OCI-LY1 (cell line): ENCODE data around the gene CELA3B.

Experiments
- H2AFZ ChIP-seq: fragments of 200-600 bp; sonication (generic), shearing (Covaris generic); 2 replicates; pipeline ENCODE4 v1.6.0; 2014; ENCODE audit warnings: antibody characterized with exemption, mild to moderate bottlenecking, low read length
- H3F3A ChIP-seq: fragments of 200-600 bp; sonication (generic), shearing (Covaris generic); 2 replicates; pipeline ENCODE4 v1.6.0; 2014; ENCODE audit warnings: mild to moderate bottlenecking, antibody characterized with exemption, low read length, moderate library complexity; ENCODE audit not compliant: insufficient read depth
- H3K27ac ChIP-seq: fragments of 200-600 bp; sonication (generic); 2 replicates; pipeline ENCODE4 v1.5.1; 2014; ENCODE audit warnings: low read length, mixed run types, mild to moderate bottlenecking, low read depth; ENCODE audit not compliant: poor library complexity, severe bottlenecking
- H3K27me3 ChIP-seq: fragments of 200-600 bp; sonication (generic); 2 replicates; pipeline ENCODE4 v1.6.0; 2014; ENCODE audit warnings: antibody characterized with exemption, mild to moderate bottlenecking, low read length, moderate library complexity; ENCODE audit not compliant: insufficient read depth
- H3K36me3 ChIP-seq: fragments of 200-600 bp; sonication (generic); 2 replicates; pipeline ENCODE4 v1.6.1; 2014; ENCODE audit warnings: mild to moderate bottlenecking, antibody characterized with exemption, low read length, moderate library complexity, mixed read lengths; ENCODE audit not compliant: insufficient read depth
- H3K4me1 ChIP-seq: fragments of 200-600 bp; sonication (generic); 2 replicates; pipeline ENCODE4 v1.5.1; 2014; ENCODE audit warnings: mild to moderate bottlenecking, low read length, moderate library complexity; ENCODE audit not compliant: insufficient read depth, severe bottlenecking
- H3K4me2 ChIP-seq: fragments of 200-600 bp; sonication (generic), shearing (Covaris generic); 2 replicates; pipeline ENCODE4 v1.6.1; 2014; ENCODE audit warnings: low read length
- H3K4me3 ChIP-seq: fragments of 200-600 bp; sonication (generic); 2 replicates; pipeline ENCODE4 v1.5.1; 2014; ENCODE audit warnings: low read length, low read depth, mild to moderate bottlenecking, mixed read lengths; ENCODE audit not compliant: poor library complexity, severe bottlenecking
- H3K79me2 ChIP-seq: fragments of 200-600 bp; shearing (Covaris generic); 2 replicates; pipeline ENCODE4 v1.6.1; 2016; ENCODE audit warnings: mixed run types, low read length, mixed read lengths; ENCODE audit not compliant: insufficient read depth
- H3K9ac ChIP-seq: fragments of 200-600 bp; sonication (generic), shearing (Covaris generic); 2 replicates; pipeline ENCODE4 v1.6.1; 2014; ENCODE audit warnings: mild to moderate bottlenecking, low read length, mixed read lengths
- H3K9me2 ChIP-seq: fragments of 200-600 bp; sonication (generic), shearing (Covaris generic); 2 replicates; pipeline ENCODE4 v1.6.1; 2014; ENCODE audit warnings: low read depth, mild to moderate bottlenecking, low read length, mixed read lengths
- H3K9me3 ChIP-seq: fragments of 200-600 bp; shearing (Covaris generic); 2 replicates; pipeline ENCODE4 v1.6.1; 2014; ENCODE audit warnings: low read length, mixed read lengths
- H4K20me1 ChIP-seq: fragments of 200-600 bp; sonication (generic), shearing (Covaris generic); 2 replicates; pipeline ENCODE4 v1.6.0; 2016; ENCODE audit warnings: mild to moderate bottlenecking, low read length; ENCODE audit not compliant: insufficient read depth
- EZH2 ChIP-seq: fragments of 200-600 bp; sonication (generic), shearing (Covaris generic); IDR thresholded peaks from 2 replicates; pipeline ENCODE4 v1.8.0; 2017; ENCODE audit warnings: borderline replicate concordance, mixed run types, mild to moderate bottlenecking, antibody characterized with exemption, low read length, moderate library complexity, mixed read lengths
- TF ChIP-seq, protein P1 (sequence below): fragments of 200-600 bp; sonication (generic), shearing (Covaris generic); IDR thresholded peaks from 2 replicates; pipeline ENCODE4 v1.5.1; 2017; ENCODE audit warnings: mild to moderate bottlenecking, antibody characterized with exemption, low read length, moderate library complexity, mixed read lengths

CELA3B gene

DNA sequence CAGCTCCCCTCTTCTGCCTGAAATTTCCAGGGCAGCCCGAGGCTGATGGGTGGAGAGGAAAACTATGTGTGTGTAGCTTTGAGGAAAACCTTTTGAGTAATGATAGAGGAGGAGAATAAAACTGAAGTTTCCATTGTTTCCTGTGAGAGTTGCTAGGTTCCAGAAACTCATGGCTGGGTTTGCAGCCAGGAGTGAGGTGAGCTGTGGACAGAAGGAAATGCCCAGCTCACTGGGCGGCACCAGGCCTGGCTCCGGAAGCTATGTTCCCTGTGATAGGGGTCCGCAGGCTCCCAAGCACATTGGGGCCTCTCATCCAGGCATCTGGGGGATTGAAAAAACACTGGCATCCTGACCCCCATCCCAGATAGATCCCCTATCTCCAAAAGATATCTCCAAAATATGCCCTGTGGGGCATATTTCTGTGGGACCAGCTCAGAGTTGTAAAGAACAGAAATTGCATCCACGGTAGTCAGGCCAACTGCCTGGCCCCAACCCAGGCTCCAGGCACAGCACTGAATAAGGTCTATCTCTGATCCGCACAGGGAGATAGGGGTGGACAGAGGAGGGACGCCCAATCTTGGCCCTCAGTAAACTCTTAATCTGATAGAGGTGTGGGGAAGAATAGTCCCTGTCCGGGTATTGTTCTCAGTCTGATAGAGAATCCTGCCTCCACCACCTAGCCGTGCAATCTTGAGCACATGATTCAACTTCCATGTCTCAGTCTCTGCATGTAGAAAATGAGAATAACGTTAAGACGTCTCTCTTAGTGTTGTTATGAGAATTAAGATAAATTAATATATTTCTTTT lies 37.9 kb upstream of the CELA3B start:
- H3K4me2 ChIP-seq = no peak overlapping the region
- no peaks in the 10 kb centered on the region for H3F3A ChIP-seq

GRCh38 chr1:21939650-21940374 lies 37.0 kb upstream of the CELA3B start:
- no peak overlapping the region for H2AFZ ChIP-seq
- H3K4me3 ChIP-seq = no peak overlapping the region
- peaks cover 19% of the 10 kb centered on the region; the same call in 1 of the 2 replicates for H3K27me3 ChIP-seq
- no peak overlapping the region for H3K27ac ChIP-seq
- no peaks in the 10 kb centered on the region for H3K9me2 ChIP-seq
- H3K9ac ChIP-seq = no peak overlapping the region
- H4K20me1 ChIP-seq = no peaks in the 10 kb centered on the region
- H3F3A ChIP-seq = no peaks in the 10 kb centered on the region
- no peak overlapping the region for H3K4me2 ChIP-seq
- TF ChIP-seq, protein P1, sequence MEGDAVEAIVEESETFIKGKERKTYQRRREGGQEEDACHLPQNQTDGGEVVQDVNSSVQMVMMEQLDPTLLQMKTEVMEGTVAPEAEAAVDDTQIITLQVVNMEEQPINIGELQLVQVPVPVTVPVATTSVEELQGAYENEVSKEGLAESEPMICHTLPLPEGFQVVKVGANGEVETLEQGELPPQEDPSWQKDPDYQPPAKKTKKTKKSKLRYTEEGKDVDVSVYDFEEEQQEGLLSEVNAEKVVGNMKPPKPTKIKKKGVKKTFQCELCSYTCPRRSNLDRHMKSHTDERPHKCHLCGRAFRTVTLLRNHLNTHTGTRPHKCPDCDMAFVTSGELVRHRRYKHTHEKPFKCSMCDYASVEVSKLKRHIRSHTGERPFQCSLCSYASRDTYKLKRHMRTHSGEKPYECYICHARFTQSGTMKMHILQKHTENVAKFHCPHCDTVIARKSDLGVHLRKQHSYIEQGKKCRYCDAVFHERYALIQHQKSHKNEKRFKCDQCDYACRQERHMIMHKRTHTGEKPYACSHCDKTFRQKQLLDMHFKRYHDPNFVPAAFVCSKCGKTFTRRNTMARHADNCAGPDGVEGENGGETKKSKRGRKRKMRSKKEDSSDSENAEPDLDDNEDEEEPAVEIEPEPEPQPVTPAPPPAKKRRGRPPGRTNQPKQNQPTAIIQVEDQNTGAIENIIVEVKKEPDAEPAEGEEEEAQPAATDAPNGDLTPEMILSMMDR = no peak
- no peak for TF ChIP-seq EZH2
- no peaks in the 10 kb centered on the region for H3K79me2 ChIP-seq
- peaks cover 10% of the 10 kb centered on the region for H3K4me1 ChIP-seq
- no peaks in the 10 kb centered on the region for H3K9me3 ChIP-seq
- H3K36me3 ChIP-seq = no peaks in the 10 kb centered on the region

More for the DNA sequence above, 37.9 kb upstream of the CELA3B start:
- no peaks in the 10 kb centered on the region for H3K36me3 ChIP-seq
- no peaks in the 10 kb centered on the region for H4K20me1 ChIP-seq
- no peak for TF ChIP-seq EZH2
- TF ChIP-seq, protein P1 = no peak
- H3K4me3 ChIP-seq = no peak overlapping the region
- peaks cover 19% of the 10 kb centered on the region; the same call in 1 of the 2 replicates for H3K27me3 ChIP-seq
- H3K9ac ChIP-seq = no peak overlapping the region
- H3K9me3 ChIP-seq = no peaks in the 10 kb centered on the region
- peaks cover 10% of the 10 kb centered on the region for H3K4me1 ChIP-seq
- H3K27ac ChIP-seq = no peak overlapping the region
- no peaks in the 10 kb centered on the region for H3K79me2 ChIP-seq
- H3K9me2 ChIP-seq = no peaks in the 10 kb centered on the region
- H2AFZ ChIP-seq = no peak overlapping the region

DNA sequence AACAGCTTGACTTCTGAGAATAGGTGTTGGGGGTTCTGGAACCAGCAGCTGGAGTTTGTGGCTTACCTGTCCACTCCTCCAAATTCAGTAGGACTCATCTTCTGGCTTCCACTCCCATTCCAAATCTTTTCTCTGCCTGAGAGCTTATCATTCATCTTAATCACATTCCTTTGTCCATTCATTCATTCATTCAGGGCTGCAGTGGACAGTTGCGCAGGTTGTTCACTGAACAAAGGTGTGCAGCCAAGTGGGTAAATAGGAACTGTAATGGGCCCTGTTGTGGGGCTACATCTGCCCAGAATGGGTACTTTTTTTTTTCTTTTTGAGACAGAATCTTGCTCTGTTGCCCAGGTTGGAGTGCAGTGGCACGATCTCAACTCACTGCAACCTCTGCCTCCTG lies 36.3 kb upstream of the CELA3B start:
- no peaks in the 10 kb centered on the region for H3K36me3 ChIP-seq

More for the DNA sequence above, 36.3 kb upstream of the CELA3B start:
- Histone ChIP-seq H3K27ac (no peak overlapping the region), H3F3A (no peaks in the 10 kb centered on the region), H3K4me2 (no peak overlapping the region), H3K9me2 (no peaks in the 10 kb centered on the region), H3K4me1 (peaks cover 10% of the 10 kb centered on the region), H2AFZ (no peak overlapping the region), H3K4me3 (no peak overlapping the region), H3K9me3 (no peaks in the 10 kb centered on the region), H3K79me2 (no peaks in the 10 kb centered on the region), H3K27me3 (peaks cover 15% of the 10 kb centered on the region; the same call in 1 of the 2 replicates), H3K9ac (no peak overlapping the region), H4K20me1 (no peaks in the 10 kb centered on the region)
- TF ChIP-seq, protein P1 = no peak
- TF ChIP-seq EZH2 = no peak
